ENCODE data around the gene CREB3L2. TPM values are rescaled to one million over a fixed set of nuclear protein-coding genes. Genes with fewer than 3 reads are reported as not detected.

Gene CREB3L2
- total RNA-seq, 1 experiment from 2014 or later, result 49.8 TPM

GRCh38 chr7:137946011-137946410 lies 55.9 kb downstream of the CREB3L2 start:
- RAD21 ChIA-PET (ENCODE audit: low non-redundant PET in 1 of 2, low total read pairs in 2 of 2, uncharacterized antibody in 2 of 2, unreplicated experiment in 2 of 2), result no interaction called here
- H3K27ac ChIP-seq (ENCODE audit: low read depth, low read length), result no peak overlapping the region
- intact Hi-C loops (cut with micrococcal nuclease), result no loop called here
- H3K9ac ChIP-seq (ENCODE audit: low read length), result no peak overlapping the region
- CTCF ChIA-PET, result no interaction called here
- H2AFZ ChIP-seq (ENCODE audit: low read depth, low read length, poor library complexity, severe bottlenecking), result no peak overlapping the region
- no peak overlapping the region for H3K4me3 ChIP-seq (replicated peaks in 1 of 2; ENCODE audit: low read depth in 1 of 2, low read length in 2 of 2)
- H3K27me3 ChIP-seq (ENCODE audit: insufficient read depth, low read length), result no peaks in the 10 kb centered on the region
- DNase-seq (ENCODE audit: low read depth, low spot score) (no peak), ATAC-seq (no peak)
- POLR2A ChIA-PET, result no interaction called here
- H3K9me2 ChIP-seq (ENCODE audit: insufficient read depth), result no peaks in the 10 kb centered on the region
- TF ChIP-seq SP1 (IDR thresholded peaks at IDR 0.05; ENCODE audit: low read depth) (no peak), YY1 (IDR thresholded peaks at IDR 0.05; ENCODE audit: extremely low read depth, insufficient replicate concordance, low read depth, low read length) (no peak), ZFX (IDR thresholded peaks at IDR 0.05) (no peak), SRF (IDR thresholded peaks at IDR 0.05; ENCODE audit: low read depth) (no peak), MAX (IDR thresholded peaks at IDR 0.05) (no peak), SIN3A (IDR thresholded peaks at IDR 0.05; ENCODE audit: low read depth) (no peak), TCF7L2 (IDR thresholded peaks at IDR 0.05; ENCODE audit: borderline replicate concordance, extremely low read depth, insufficient read depth, insufficient read length) (no peak), ELF1 (IDR thresholded peaks at IDR 0.05; ENCODE audit: borderline replicate concordance, low read depth) (no peak)
- peaks cover 5 to 15% of the 10 kb centered on the region in 2 experiments; a peak in 3 of 4 replicates for H3K4me1 ChIP-seq (ENCODE audit: control insufficient read depth in 1 of 2, insufficient read depth in 2 of 2, low read length in 2 of 2)
- H3K9me3 ChIP-seq (ENCODE audit: control insufficient read depth in 1 of 2, insufficient read depth in 1 of 2, low read depth in 1 of 2, low read length in 2 of 2), result no peaks in the 10 kb centered on the region
- no TSS peak for BruUV-seq (replicated peaks)
- no peaks in the 10 kb centered on the region for H4K20me1 ChIP-seq (ENCODE audit: insufficient read depth)
- H3K4me2 ChIP-seq (ENCODE audit: low read length), result no peak overlapping the region
- H3K79me2 ChIP-seq (ENCODE audit: insufficient read depth, low read length), result no peaks in the 10 kb centered on the region
- no peaks in the 10 kb centered on the region for H3K36me3 ChIP-seq (ENCODE audit: control insufficient read depth in 1 of 2, insufficient read depth in 2 of 2, low read length in 2 of 2)

GRCh38 chr7:137944168-137944567 lies 57.7 kb downstream of the CREB3L2 start:
- Histone ChIP-seq H3K79me2 (ENCODE audit: insufficient read depth, low read length) (no peaks in the 10 kb centered on the region), H3K9me3 (ENCODE audit: control insufficient read depth in 1 of 2, insufficient read depth in 1 of 2, low read depth in 1 of 2, low read length in 2 of 2) (no peaks in the 10 kb centered on the region), H3K9ac (ENCODE audit: low read length) (no peak overlapping the region), H3K4me3 (replicated peaks in 1 of 2; ENCODE audit: low read depth in 1 of 2, low read length in 2 of 2) (no peak overlapping the region), H2AFZ (ENCODE audit: low read depth, low read length, poor library complexity, severe bottlenecking) (no peak overlapping the region), H4K20me1 (ENCODE audit: insufficient read depth) (no peaks in the 10 kb centered on the region), H3K4me2 (ENCODE audit: low read length) (no peak overlapping the region), H3K9me2 (ENCODE audit: insufficient read depth) (no peaks in the 10 kb centered on the region), H3K36me3 (ENCODE audit: control insufficient read depth in 1 of 2, insufficient read depth in 2 of 2, low read length in 2 of 2) (no peaks in the 10 kb centered on the region), H3K27me3 (ENCODE audit: insufficient read depth, low read length) (no peaks in the 10 kb centered on the region), H3K27ac (ENCODE audit: low read depth, low read length) (no peak overlapping the region), H3K4me1 (ENCODE audit: control insufficient read depth in 1 of 2, insufficient read depth in 2 of 2, low read length in 2 of 2) (no peaks in the 10 kb centered on the region)
- ChIA-PET CTCF (no interaction called here), RAD21 (ENCODE audit: low non-redundant PET in 1 of 2, low total read pairs in 2 of 2, uncharacterized antibody in 2 of 2, unreplicated experiment in 2 of 2) (no interaction called here), POLR2A (no interaction called here)
- intact Hi-C loops (cut with micrococcal nuclease), result no loop called here
- BruUV-seq (replicated peaks), result no TSS peak
- ATAC-seq, result no peak
- DNase-seq (ENCODE audit: low read depth, low spot score), result no peak
- TF ChIP-seq REST (IDR thresholded peaks at IDR 0.05; ENCODE audit: low read depth) (no peak), ZFX (IDR thresholded peaks at IDR 0.05) (no peak), ZBTB33 (IDR thresholded peaks at IDR 0.05; ENCODE audit: extremely low read depth, insufficient replicate concordance, low read length) (no peak), YY1 (IDR thresholded peaks at IDR 0.05; ENCODE audit: extremely low read depth, insufficient replicate concordance, low read depth, low read length) (no peak), ZNF274 (IDR thresholded peaks at IDR 0.05; ENCODE audit: low read depth, low read length) (no peak), RAD21 (IDR thresholded peaks at IDR 0.05; ENCODE audit: low read depth) (no peak), JUND (IDR thresholded peaks at IDR 0.05) (no peak)

Data from HCT116 (cell line).